GM21367 (cell line): ENCODE data around the gene LYPD1.

ENCODE experiments used
- ATAC-seq: cut with Tn5 transposase; IDR thresholded peaks from one replicate; pipeline ENCODE4 v1.9.1; 2021; ENCODE audit not compliant: unreplicated experiment

Gene LYPD1

DNA sequence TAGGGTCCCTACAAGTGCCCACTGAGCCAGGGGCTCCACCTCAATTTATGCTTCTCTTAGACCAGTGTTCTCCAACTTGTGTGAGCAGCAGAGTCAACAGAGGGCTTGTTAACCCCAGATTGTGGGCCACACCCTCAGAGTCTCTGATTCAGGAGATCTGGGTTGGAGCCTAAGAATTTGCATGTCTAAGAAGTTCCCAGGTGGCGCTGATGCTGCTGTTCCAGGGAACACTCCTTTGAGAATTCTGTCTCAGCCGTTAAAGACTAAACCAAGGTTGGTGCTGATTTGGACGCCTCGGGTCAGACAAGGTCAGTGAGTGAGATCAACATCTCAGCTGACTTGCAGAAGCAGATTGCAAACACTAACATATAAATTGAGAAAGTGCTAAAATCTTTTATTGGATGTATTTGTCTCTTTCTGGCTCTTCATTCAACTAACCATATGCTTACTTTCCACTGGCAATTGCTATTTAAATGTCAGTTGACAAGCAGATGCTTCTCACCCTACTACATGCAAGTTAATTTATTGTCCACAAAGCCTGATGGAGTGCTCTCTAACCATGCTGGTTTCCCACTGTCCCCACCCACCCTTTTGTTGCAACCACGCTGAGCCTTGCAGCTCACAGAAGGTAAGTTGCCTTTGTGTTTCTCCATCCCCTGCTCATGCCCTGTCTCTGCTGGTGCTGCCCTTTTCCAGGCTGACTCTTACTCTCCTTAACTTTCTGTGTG lies 31.5 kb downstream of the LYPD1 start:
- ATAC-seq = no peak

DNA sequence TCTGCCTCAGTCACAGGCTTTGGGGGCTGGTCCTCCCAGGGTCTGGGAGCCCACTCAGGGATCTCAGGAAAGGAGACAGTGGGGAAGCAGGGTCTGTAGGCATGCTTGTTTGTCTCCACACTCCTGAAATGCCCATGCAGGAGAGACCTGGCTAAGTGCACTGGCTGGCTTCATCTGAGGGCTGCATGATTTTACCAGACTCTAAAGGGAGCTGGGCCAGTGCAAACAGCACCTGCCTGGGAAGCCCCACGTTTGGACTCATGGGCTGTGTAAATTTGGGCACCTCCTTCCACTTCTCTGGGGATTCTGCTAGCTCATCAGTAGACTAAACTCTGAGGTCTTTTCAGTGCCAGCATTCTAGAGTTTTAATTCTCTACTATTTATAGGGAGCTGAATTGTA lies 33.7 kb downstream of the LYPD1 start:
- no peak for ATAC-seq

DNA sequence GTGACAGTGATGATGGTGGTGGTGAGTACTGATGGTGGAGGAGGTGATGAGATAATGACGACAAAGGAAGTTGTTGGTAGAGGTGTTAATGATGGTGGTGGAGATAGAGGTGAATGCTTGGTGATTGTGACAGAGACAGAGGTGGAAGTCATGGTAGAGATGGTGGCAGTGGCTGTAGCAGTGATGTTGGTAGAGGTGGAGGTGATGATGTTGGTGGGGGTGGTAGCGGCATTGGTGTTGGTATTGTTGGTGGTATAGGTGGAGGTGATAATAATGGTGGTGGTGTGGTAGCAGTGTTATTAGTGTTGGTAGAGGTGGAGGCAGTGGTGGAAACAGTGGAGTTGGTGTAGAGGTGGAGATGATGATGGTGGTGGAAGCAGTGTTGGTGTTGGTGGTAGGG lies 36.4 kb downstream of the LYPD1 start:
- no peak for ATAC-seq

DNA sequence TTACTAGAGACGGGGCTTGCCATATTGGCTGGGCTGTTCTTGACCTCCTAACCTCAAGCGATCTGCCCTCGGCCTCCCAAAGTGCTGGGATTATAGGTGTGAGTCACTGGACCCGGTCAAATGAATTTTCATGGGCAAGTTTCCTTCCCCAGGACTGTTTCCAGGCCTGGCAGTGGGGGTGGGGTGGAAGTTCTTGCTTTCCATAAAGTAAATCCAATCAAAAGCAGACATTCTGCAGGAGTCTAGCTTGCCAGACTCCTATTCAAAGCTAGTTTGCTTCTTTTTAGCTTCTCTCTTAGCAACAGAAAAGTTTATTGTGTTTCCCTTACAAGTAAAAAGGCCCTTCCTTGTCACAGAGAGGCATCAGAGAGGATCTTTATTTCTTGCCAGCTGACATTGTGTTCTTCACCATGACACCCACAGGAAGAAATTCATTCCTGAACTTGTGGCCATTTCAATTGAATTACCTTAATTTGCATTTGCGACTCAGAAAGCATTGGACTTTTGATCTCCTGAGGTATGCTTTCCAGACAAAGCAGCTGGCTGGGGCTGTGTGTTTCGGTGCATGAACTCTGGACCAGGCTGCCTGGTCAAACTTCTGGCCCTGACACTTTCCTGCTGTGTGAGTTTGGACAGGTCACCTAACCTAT lies 37.9 kb downstream of the LYPD1 start:
- no peak for ATAC-seq

DNA sequence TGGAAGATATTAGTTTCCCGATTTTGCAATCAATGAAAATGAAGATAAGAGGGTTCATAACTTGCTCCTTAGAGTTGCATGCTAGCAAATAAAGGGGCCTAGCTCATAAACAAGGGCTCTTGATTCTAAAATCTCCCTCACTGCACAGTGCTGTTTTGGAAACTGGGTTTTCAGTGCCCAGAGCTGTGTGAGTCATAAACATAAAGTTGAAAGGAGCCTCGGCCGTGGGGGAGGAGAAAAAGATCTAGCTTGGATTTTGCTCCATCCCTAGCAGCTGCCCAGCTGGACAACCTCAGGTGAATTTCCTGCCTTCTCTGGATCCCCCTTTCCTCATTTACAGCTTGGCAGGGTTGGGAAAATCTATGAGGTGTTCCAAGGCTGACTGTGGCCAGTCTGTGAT lies 42.5 kb downstream of the LYPD1 start:
- no peak for ATAC-seq

DNA sequence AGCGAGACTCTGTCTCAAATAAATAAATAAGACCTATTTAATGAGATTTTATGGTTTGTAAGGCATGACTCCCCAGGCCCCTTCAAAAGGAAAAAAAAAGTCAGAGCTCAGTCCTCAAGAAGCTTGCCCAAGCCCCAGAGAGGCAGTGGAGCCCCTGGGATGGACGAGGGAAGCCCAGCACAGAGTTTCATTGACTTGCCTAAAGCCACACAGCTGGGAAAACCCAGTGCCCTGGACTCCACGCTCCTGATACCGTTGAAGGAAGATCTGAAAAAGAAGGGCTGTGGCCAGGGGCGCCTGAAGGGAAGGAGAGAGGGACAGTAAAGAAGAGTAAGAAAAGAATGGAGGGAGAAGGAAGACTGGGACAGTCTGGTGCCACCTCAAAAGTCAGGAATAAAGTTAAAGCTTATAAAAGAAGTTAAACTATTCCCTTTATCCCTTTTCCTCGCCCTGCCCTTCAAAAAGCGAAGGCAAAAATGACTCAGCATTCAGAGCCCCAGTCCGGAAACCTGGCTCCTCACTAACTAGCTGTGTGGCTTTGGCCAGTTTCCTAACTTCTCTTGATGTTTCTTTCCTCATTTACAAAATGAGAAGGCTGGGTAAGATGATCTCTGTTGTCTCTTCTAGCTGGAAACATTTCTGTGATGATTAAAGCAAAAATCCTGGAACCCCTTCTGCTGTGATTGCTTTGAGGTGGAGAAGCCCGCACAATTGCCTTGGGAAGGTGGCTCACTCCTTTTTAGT lies 46.7 kb downstream of the LYPD1 start:
- no peak for ATAC-seq

DNA sequence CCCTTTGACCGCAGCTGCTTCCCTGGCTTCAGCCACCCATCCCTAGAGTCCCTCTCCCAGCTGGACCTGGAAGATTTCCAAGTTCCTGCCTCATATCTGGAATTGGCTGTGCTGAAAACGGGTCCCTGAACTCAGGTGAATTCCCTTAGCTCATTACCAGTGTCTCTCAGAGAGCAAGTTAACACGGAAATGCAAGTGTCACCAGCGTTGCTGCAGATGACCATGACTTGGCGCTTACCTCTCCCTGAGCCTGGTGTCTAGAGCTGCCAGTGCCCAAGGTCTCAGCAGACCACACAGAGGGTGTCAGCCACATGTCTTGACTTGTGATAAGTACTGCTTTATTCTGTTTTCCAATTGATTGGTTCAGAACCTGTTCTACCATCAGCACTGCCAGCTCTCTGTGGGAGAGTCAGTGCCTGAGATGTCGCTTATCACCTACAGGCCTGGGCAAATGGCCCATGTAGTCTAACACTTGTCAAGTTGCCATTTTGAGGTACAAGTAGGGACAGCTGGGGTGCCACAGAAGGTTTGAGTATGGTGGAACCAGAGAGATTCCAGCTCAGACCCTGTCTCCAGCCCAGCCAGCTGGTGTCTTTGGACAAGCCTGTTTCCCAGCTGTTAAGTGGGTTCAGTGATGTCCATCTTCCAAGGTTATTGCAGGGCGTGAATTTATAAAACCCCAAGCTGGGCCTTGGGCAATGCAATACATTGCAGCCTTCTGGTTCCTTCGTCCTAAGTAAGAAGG lies 48.7 kb downstream of the LYPD1 start:
- ATAC-seq = no peak

DNA sequence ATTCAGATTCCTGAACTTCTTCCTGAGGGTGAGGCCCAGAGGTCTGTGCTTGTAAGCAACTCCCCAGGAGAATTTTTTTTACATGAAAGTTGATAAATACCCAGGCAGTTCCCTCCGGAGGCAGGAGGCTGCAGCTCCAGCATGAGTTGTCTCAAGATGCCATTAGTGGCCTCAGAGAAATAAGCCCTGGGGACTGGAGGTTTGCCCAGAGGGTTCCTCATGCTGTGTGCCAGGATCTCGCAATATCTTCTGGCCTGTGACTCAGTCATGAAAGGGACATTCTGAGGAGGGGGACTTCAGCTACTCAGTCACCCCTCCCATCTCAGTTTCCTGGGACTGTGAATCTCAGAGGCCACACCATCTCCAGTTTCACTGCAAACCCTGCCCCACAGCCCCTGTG lies 49.9 kb downstream of the LYPD1 start:
- ATAC-seq = no peak

DNA sequence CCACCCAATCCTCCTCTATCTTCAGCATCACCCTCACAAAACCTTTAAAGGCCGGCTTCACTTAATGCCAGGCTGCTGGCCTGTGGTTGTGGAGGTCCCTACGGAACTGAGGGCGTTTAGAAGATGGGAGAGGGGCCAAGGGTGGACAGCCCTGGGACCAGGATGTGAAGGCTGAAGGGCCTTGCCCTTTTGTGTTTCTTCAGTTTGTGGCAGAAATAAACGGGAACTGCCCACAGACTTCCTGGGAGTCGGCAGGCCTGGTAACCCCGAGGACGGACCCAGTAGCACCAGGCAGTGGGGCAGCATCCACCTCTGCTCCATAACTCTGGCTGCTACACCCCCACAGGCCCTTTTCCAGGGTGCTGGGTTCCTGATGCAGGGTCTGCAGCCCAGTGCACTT lies 51.3 kb downstream of the LYPD1 start:
- ATAC-seq = no peak

DNA sequence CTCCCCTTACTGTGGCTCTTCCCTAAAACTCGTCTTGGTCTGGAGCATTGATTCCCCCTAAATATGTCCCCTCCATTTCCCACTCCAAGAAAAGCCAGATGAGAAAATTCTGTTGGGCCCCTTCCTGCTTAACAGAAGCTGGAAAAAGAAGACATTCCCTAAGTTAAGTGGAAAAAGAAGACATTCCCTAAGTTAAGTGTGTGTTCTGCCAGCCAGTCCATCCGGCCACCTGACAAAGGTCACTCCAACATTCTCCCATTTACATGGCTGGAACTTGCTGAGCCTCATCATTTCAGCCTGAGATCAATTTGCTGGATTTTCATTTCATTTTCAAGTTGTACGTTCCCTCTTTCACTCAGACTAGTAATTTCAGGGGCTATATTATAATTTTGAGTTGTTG lies 52.0 kb downstream of the LYPD1 start:
- ATAC-seq = no peak

DNA sequence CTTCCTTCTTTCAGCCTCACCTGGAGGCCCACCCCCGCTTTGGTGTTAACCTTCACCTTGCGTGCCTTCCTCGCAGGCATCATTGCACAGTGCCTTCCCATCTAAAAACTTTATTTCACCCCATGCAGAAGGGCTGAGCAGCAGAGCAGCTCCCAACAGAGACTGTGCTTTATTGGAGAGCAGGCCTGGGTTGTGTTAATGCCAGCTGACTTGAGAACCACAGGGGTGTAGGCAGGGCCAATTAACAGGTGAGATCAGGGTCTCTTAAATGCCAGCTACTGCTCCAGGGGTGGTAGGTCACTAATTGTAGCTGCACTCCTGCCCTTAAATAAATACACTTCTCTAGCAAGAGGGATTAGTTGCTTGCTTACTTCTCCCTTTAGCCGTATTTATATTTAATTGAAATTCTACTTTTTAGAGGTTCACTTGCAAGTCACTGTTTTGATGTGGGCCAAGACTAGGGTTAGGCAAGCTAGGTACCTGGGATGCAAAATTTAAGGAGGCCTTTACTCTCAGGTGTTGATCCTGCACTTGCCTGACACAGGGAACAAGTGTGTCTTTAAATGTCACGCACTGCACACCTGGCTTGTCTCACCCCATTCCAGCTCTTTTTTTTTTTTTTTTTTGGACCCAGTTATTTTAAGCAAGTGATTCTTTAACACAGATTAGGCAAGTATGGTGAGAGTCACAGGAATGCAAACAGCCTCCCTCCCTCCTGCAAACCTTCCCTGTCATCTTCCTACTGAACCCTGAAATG lies 54.5 kb downstream of the LYPD1 start:
- no peak for ATAC-seq

DNA sequence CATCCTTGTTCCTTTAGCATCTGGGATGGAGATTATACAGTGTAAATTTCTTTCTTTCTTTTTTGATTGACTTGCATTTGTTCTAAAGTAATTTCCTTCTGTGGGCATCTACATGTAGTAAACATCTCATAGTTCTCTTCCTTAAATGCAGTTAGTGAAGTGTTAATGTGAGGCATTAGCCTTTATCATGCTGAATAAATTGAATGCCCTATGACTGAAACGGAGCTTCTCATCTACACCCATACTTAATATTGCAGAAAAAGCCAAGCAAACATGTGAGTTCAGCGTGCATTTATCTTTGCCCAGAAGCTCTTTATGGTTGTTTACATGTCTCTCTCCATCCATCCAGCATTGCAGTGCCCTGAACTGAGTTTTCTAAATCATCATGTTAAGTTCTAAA lies 58.3 kb downstream of the LYPD1 start:
- no peak for ATAC-seq

DNA sequence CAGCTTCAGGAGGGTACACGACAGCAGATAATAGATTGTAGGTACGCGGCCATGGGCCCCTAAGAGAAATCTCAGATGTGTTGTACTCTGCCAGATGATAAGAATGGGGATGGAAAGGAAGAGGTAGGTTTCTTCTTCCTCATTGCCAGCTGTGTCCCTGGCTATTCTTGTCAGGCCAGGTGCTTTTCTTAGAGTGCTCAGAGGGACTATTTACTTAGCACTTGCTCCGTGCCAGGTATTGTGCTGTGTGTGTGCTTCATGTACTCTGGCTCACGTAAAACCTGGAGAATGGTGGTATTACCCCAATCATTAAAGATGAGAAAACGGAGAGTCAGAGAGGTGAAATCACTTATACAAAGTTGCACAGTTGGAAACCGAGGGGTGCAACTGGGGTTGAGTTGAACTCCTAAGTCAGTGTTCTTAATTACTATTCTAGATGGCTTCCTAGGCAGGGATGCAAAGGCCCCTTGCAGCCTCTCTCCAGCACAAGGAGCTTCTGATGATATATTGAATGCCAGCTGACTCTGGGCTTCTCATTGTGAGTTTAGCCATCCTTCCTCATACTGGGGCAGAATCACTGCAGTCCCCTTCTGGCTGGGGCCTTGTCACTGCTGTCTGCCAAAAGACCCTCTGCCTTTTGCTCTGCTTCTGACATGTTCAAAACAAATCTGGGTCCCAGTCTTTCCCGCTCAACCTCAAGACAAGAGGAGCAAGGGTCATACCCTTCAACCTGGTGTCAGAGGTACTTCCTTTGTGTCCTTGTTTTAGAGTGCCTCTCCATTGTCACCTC lies 60.7 kb downstream of the LYPD1 start:
- no peak for ATAC-seq

DNA sequence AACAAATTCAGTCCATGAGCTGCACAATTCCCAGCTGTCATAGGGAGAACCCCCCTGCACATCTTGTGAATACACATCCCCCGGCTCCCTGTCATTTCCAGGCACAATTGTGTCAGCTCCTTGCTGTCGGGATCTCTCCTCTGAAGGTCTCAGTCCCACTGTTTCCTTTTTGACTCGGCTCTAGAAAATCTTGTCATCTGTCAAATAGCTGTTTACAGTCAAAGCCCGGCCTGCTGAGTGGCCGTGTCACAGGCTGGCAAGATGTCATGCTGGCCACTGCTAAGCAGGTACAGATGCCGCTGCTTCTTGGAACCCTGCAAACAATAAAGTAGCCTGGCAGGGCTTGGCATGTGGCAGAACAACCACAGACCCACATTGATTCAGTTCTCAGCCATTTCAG lies 61.7 kb downstream of the LYPD1 start:
- no peak for ATAC-seq

DNA sequence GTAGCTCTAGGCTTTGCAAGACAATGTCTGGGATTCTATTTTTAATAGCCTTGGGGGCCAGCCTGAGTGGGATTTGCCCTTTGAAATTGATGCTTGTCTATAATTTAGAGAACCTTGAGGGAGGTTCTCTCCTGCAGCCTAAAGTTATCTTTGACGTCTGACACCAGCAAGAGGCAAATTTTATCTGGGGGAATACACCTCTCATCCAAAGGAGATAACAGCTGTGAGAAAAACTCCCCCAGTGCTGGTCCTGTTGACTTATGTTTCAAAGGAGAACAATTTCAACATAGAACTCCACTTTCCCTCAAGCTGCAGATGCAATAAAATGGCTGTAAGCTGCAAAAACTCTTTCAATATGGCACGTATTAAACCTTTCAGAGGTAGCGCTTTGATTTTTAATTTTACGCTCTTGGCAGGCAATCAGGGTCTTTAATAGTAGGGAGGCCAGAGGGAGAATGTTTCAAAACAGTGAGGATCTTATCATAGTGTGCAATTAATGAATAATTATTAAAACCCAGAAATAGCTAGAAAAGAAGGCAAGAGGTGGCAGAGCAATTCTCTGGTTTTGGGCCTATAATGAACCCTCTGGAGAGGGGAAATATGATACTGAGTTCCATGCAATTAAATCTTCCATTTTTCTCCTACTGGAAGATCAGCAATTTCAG lies 62.4 kb downstream of the LYPD1 start:
- ATAC-seq = no peak

DNA sequence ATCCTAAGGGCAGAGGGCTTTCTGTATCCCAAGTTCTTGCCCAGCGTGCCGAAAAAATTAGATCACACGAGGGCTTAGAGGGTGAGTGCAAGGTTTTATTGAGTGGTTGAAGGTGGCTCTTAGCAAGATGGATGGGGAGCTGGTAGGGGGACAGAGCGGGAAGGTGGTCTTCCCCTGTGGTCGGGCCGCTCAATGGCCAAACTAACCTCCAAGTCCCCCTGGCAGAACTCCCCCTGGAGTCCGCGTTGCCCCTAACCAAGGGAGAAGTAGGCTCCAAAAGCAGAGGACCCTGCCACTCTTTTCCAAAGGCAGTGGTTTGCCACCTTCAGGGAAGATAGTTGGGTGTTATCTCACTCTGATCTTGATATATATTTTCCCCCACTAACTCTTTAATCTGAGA lies 63.4 kb downstream of the LYPD1 start:
- no peak for ATAC-seq

DNA sequence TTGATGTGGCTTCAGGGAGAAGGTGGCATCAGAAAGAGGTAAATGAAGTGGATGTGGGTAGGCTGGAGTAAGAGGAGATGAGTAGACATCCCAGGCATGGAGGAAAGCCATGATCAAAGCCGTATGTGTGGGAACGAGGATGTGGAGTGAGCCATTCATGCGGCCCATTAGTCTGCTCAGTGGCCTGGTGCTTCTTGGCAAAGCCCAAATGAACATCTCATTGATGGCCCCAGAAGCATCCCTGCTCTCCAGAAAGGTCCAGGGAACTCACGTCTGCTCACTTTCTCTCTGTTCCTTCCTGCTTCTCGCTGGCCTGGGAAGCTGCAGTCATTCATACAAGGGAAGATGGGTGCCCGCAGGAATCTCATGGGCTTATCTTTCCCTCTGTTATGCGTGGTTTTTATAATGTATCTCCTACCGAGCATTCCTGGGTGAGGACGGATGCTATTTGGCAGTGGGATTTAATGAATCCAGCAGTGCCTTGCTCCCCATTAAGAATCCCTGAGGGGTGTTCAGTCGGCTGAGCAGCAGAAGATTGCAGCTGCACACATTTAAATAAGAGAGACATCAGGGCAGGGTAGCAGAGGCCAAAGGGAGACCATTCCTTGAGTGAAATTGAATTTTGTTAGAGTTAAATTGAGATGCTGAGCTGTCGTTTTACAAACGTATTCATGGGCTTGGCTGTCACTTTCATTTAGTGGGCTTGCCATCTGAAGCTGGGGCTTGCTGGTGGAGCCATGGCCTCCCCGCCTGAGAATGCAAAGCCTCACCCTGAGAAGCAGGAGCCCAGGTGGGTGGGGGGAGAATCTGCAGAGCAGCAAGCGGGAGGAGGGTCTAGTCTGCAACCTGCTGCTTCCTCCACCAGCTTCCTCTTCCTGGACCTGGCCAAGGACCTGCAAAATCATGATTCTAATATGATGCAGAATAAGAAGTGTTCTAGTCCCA lies 64.5 kb downstream of the LYPD1 start:
- no peak for ATAC-seq

DNA sequence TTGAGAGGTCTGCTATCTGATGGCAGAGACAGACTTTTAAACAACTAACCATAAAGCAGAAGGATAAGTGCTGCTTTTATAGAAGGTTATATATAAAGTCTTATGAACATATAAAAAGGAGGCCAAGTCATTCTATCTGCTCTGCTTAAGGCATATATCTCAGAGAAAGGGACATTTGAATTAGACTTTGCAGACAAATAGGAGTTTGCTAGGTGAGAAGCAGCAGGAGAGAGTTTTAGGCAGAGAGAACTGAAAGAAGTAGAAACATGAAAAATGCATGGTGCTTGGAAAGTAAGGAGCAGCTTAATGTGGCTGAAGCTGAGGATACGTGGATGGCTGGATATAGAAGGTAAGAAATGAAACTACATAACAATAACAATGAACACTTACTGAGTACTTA lies 65.4 kb downstream of the LYPD1 start:
- no peak for ATAC-seq
